ENCODE data around the gene MAZ.

MAZ gene

DNA sequence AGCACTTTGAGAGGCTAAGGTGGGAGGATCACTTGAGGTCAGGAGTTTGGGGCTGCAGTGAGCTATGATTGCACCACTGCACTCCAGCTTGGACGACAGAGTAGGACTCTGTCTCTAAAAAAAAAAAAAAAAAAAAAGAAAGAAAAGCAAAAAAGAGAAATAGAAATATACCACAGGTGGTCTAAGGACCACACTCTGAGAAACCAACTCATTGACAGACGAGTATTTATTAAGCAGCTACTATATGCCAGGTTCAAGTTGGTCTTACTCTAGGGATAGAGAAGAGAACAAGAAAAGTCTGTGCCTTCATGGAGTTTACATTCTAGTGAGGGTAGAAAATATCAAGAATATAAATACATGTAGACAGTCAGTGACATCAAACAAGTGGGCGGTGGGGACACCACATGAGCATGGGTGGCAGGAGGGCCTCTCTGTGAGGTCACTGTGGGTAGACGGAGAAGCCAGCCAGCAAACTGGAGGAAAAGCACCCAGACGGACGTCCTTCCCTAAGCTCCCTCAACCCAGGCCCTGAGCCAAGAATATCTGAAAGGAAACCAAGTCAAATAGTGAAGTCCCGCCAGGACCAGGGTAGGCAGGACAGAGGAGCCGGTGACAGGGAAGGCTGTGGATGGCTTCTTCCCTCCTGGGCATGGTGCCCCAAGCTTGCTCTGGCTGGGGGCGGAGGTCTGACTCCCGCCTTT, 52.0 kb downstream of the MAZ start:
- DNase-seq: no peak

DNA sequence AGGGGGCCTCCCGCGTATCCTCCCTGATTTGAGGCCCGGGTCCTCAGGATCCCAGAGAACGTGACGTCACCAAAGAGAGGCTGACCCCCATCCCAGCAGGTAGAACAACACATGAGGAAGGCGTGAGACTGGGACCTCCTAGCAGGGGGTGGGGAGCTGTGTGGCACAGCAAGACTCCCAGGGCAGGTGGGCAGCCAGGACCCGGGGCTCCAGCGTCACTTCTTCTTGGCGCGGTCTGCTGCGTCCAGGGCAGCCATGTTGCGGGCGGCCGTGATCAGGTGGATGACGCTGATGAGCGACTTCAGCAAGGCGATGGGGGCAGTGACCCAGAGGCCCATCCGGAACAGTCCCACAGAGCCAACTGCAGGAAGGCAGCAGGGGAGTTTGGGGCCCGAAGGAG, 52.6 kb downstream of the MAZ start:
- DNase-seq: no peak

DNA sequence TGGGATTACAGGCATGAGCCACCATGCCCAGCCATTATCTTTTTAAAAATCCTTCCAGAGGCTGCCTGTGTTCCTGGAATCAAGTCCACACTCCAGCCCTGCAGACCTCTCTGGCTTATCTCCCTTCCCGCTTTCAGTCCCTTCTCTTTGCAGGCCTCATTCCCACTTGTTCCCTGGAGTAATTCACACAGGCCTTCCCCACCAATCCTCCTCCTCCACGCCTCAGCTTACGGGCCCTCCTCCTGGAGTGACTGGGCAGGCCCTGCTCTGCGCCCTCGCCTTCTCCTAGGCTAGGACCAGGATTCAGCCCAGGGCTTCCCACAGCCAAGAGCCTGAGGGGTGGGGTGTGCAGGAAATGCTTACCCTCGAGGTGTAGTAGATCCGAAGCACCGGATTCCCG, 53.9 kb downstream of the MAZ start:
- no peak for DNase-seq

Data from NCI-H2171 treated with DMSO at 0.1 percent for 48 hours (cell line).